Fibroblast of villous mesenchyme (primary cell): ENCODE results near the gene CD6. TPM values are rescaled to one million over a fixed set of nuclear protein-coding genes. Genes with fewer than 3 reads are reported as not detected.

ENCODE experiments used
- DNase-seq: peaks from one replicate; pipeline ENCODE4 v3.0.0-alpha.2; 2010; ENCODE audit warnings: low read depth
- H3K4me3 ChIP-seq: 2 replicates; pipeline ENCODE4 v1.5.1; 2011; ENCODE audit warnings: low read depth, mild to moderate bottlenecking, low read length
- CTCF ChIP-seq: IDR thresholded peaks from 2 replicates; pipeline ENCODE4 v1.5.1; 2012; ENCODE audit warnings: low read depth, mild to moderate bottlenecking, low read length; ENCODE audit not compliant: insufficient read depth
- total RNA-seq: library from RNA; depleted of rRNA; stranded (reverse); fragments of >200 nt; gene quantifications from 2 replicates; pipeline ENCODE4 v1.2.3, GENCODE V29; 2012

CD6 gene
- total RNA-seq, 1 donor: not detected

GRCh38 chr11:60981515-60981914, 10.0 kb downstream of the CD6 start:
- DNase-seq: no peak
- TF ChIP-seq CTCF: no peak
- no peak overlapping the region for H3K4me3 ChIP-seq

DNA sequence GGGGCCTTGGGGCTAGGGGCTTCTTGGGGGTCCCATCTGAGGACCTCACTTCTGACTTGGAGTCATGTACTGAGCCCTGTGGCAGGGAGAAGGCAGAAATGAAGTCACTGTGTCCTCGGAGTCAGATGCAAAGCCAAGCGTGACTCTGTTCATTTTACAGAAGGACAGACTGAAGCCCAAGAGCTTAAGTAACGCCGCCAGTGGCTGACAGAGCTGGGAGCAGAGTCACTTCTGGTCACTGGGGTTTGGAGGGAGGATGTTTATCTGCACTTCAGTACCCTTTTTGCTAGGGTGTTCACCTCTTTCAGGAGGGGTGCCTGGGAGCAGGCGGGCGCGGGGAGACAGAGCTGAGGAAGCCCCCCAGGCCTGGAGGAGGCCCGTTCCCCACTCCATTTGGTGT, 10.7 kb downstream of the CD6 start:
- no peak for TF ChIP-seq CTCF
- H3K4me3 ChIP-seq: no peak overlapping the region
- DNase-seq: no peak

DNA sequence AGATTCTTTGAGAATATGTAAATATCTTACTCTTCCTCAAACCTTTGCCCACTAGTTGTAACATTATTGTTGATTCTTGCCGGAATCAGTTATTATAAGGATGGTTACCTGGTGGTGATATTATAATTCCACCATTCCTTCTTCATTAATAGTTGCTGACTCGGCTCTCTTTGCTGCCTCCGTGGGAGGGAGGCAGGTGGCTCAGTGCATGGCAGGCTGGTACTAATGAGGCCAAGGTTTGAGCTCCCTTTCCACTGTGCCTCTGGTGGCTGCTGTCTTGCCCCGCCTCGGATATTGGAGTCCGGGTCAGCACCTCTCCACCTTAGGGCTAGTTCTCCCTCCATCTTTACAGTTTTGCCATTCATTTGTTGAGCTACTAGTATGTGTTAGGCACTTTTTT, 12.7 kb downstream of the CD6 start:
- H3K4me3 ChIP-seq: no peak overlapping the region
- no peak for DNase-seq
- TF ChIP-seq CTCF: no peak

DNA sequence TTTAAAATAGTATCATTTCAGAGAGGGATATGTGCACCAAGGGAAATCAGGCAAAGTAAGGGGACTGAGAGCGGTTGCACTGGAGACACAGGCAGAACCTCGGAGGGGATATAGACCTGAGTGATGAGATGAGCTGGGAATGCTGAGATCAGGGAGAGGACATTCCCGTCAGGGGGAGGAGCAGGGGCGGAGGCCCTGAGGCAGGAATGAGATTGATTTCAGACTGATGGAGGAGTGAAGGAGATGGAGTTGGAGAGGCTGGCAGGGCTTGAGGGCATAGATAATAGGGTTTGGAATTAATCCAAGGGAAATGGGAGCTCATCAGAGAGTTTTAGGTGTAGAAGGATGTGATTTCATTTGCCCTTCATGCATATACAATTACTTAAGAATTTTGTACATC, 13.2 kb downstream of the CD6 start:
- DNase-seq: no peak
- TF ChIP-seq CTCF: no peak
- H3K4me3 ChIP-seq: no peak overlapping the region

DNA sequence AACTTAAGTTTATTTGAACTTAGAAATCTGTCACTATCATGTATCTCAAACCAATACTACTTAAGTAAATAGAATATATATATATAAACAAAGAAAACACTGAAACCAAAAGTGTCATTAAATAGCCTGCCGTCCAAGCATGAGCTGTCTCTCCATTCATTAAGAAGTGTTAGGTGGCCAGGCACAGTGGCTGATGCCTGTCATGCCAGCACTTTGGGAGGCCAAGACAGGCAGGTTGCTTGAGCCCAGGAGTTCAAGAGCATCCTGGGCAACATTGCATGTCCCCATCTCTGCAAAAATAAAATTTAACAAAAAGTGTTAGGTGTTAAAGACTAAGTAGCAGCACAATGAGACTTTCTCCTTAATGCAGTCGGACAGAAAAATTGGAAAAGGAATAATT, 14.0 kb downstream of the CD6 start:
- no peak for TF ChIP-seq CTCF
- H3K4me3 ChIP-seq: no peak overlapping the region
- DNase-seq: no peak

DNA sequence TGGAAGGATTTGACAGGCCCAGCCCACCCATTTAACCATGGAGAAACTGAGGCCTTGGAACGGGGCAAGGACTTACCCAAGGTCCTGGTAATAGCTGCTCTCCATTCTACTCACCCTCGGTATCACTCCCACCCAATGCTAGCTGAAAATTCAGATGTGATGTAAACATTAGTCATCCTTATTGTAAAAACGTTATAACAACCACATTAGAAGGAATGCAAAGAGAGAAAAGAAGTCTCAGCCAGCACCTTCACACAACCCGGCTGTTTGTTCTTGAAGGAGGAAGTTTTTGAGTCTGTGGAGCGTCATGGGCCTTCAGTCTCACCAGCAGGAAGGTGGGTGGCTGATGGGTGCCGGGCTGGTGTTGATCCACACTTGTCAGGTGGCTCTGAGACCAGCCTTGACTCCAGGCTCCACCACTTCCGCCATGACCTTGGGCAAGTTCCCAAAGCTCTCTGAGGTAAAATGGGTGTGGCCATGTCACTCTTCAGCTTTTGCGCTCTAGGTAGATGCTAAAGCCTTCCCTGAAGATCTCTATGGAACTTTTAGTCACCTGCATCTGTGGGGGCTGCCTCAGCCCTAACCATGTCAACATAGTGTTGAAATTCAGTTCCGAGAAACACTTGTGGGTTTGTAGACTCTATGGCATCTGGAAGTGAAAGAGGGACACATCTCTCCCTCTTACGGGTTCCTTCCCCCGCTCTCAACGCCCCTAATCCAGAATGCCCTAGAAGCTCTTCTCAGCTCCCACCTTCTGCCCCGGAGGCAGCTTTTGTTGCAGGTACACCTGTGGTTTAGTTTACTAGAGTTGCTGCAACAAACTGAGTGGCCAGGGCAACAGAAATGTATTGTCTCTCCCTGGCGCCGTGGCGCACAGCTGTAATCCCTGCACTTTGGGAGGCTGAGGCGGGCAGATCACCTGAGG, 14.8 kb downstream of the CD6 start:
- no peak for DNase-seq
- TF ChIP-seq CTCF: no peak
- H3K4me3 ChIP-seq: no peak overlapping the region
